HG03460 (cell line): Measurements from ENCODE around the gene UBE2N.
"Not testable (repeated sequence)": the region's sequence is repeated elsewhere in the genome, so short reads cannot be mapped to it uniquely, and the experiment has no call there.

ENCODE experiments used
- ATAC-seq: cut with Tn5 transposase; IDR thresholded peaks from one replicate; pipeline ENCODE4 v1.9.1; 2021; ENCODE audit not compliant: unreplicated experiment

The UBE2N gene

GRCh38 chr12:93381976-93382437, 59.7 kb downstream of the UBE2N start:
- not testable (repeated sequence) for ATAC-seq

GRCh38 chr12:93381161-93381975, 60.4 kb downstream of the UBE2N start:
- ATAC-seq, result no peak

- no peak for ATAC-seq
Measured at GRCh38 chr12:93380480-93381121, 61.1 kb downstream of the UBE2N start.

GRCh38 chr12:93379981-93380361, 61.8 kb downstream of the UBE2N start:
- no peak for ATAC-seq

GRCh38 chr12:93379326-93379980, 62.3 kb downstream of the UBE2N start:
- ATAC-seq, result no peak

- no peak for ATAC-seq
Measured at GRCh38 chr12:93378998-93379325, 62.8 kb downstream of the UBE2N start.

- peak; percentile 33 for ATAC-seq
Measured at GRCh38 chr12:93378196-93378997, 63.4 kb downstream of the UBE2N start.

- peak; percentile 66 for ATAC-seq
Measured at GRCh38 chr12:93377252-93378195, 64.2 kb downstream of the UBE2N start, which contains the start of gene NUDT4. TSS of gene NUDT4 (plus strand) at chr12:93377925. CDS start at chr12:93378323, 398 bp downstream.

- no peak for ATAC-seq
Measured at GRCh38 chr12:93376436-93377251, 65.1 kb downstream of the UBE2N start.

GRCh38 chr12:93375906-93376305, 65.8 kb downstream of the UBE2N start:
- no peak for ATAC-seq

- no peak for ATAC-seq
Measured at GRCh38 chr12:93373961-93374656, 67.6 kb downstream of the UBE2N start.

GRCh38 chr12:93370947-93371346, 70.8 kb downstream of the UBE2N start:
- ATAC-seq, result no peak

GRCh38 chr12:93369505-93369904, 72.2 kb downstream of the UBE2N start:
- no peak for ATAC-seq

- no peak for ATAC-seq
Measured at GRCh38 chr12:93368766-93369165, 73.0 kb downstream of the UBE2N start.

- no peak for ATAC-seq
Measured at GRCh38 chr12:93366422-93366821, 75.3 kb downstream of the UBE2N start.

- no peak for ATAC-seq
Measured at GRCh38 chr12:93365616-93366405, 75.9 kb downstream of the UBE2N start.

- ATAC-seq, result peak; percentile 78
Measured at GRCh38 chr12:93363841-93364297, 77.9 kb downstream of the UBE2N start.
